PC-9 (cell line): ENCODE measurements around the gene KDM4D. TPM values are rescaled to one million over a fixed set of nuclear protein-coding genes. Genes with fewer than 3 reads are reported as not detected.

Experiments used
- BruUV-seq: library from RNA; stranded (reverse); fragments of 400-500 nt; replicated peaks from 2 replicates; lab custom pipeline; 2021; lab: Mats Ljungman, UMichigan
- CTCF ChIA-PET: fragments of 300-600 bp; sonication (Branson Sonifier 250); formaldehyde crosslinking; loops from one replicate; lab custom pipeline; 2022; ENCODE audit warnings: antibody characterized with exemption; lab: Charles Lee
- POLR2A ChIA-PET: fragments of 300-600 bp; sonication (Branson Sonifier 250); formaldehyde crosslinking; loops from one replicate; lab custom pipeline; 2022; ENCODE audit warnings: antibody characterized with exemption; ENCODE audit not compliant: unreplicated experiment; lab: Charles Lee
- DNase-seq, 2 experiments: peaks; one replicate each; pipeline versions ENCODE4 v3.0.0 to v3.0.0-alpha.2; 2015 to 2022; ENCODE audit warnings: mixed read lengths in 1 of 2
- H2AFZ ChIP-seq: fragments of 200-600 bp; sonication (generic); 2 replicates; pipeline ENCODE4 v1.8.1; 2017; ENCODE audit warnings: antibody characterized with exemption
- H3F3A ChIP-seq: fragments of 200-600 bp; sonication (generic); 2 replicates; pipeline ENCODE4 v1.8.1; 2017; ENCODE audit warnings: antibody characterized with exemption, mild to moderate bottlenecking, low read depth; ENCODE audit not compliant: insufficient read depth
- H3K27ac ChIP-seq: fragments of 200-600 bp; sonication (generic); 2 replicates; pipeline ENCODE4 v1.6.1; 2016; ENCODE audit warnings: mixed run types
- H3K27me3 ChIP-seq: fragments of 200-600 bp; sonication (generic); 2 replicates; pipeline ENCODE4 v1.6.1; 2016; ENCODE audit warnings: low read depth, mixed run types; ENCODE audit not compliant: insufficient read depth
- H3K36me3 ChIP-seq: fragments of 200-600 bp; sonication (generic); 2 replicates; pipeline ENCODE4 v1.6.1; 2016; ENCODE audit warnings: low read depth, mixed run types
- H3K4me1 ChIP-seq: fragments of 200-600 bp; sonication (generic); replicated peaks from 2 replicates; pipeline ENCODE4 v1.6.1; 2016; ENCODE audit warnings: mixed run types; ENCODE audit not compliant: insufficient read depth
- H3K4me2 ChIP-seq: fragments of 200-600 bp; sonication (generic); 2 replicates; pipeline ENCODE4 v1.6.1; 2017; ENCODE audit warnings: mixed run types
- H3K4me3 ChIP-seq: fragments of 200-600 bp; sonication (generic); 2 replicates; pipeline ENCODE4 v1.6.1; 2016; ENCODE audit warnings: mixed run types
- H3K79me2 ChIP-seq: fragments of 200-600 bp; sonication (generic); 2 replicates; pipeline ENCODE4 v1.6.1; 2017; ENCODE audit warnings: low read depth, mixed run types
- H3K9me2 ChIP-seq: fragments of 200-600 bp; sonication (generic); 2 replicates; pipeline ENCODE4 v1.8.1; 2017; ENCODE audit warnings: mild to moderate bottlenecking; ENCODE audit not compliant: insufficient read depth
- H3K9me3 ChIP-seq: fragments of 200-600 bp; sonication (generic); 2 replicates; pipeline ENCODE4 v1.8.1; 2016; ENCODE audit warnings: low read depth; ENCODE audit not compliant: insufficient read depth
- H4K20me1 ChIP-seq: fragments of 200-600 bp; sonication (generic); 2 replicates; pipeline ENCODE4 v1.8.1; 2017; ENCODE audit not compliant: insufficient read depth
- EZH2 ChIP-seq: fragments of 200-600 bp; sonication (generic); IDR thresholded peaks from 2 replicates; pipeline ENCODE4 v1.8.0; 2017; ENCODE audit warnings: antibody characterized with exemption, low read depth
- intact Hi-C: fragments of 100-400 bp; cut with micrococcal nuclease; formaldehyde crosslinking; loops from one replicate; pipeline ENCODE4 v1.10.0; 2022; ENCODE audit not compliant: unreplicated experiment
- total RNA-seq: library from RNA; stranded (reverse); gene quantifications from 2 replicates; pipeline ENCODE4 v1.2.3, GENCODE V29; 2021
- TF ChIP-seq, protein P1 (sequence below): fragments of 200-600 bp; sonication (generic); conservative IDR thresholded peaks from 2 replicates; pipeline ENCODE4 v1.6.1; 2017; ENCODE audit warnings: mixed run types, antibody characterized with exemption, mild to moderate bottlenecking, moderate library complexity

KDM4D gene
- total RNA-seq, 1 experiment from 2014 or later: 0.85 TPM

GRCh38 chr11:94933223-94934130 lies 40.0 kb upstream of the KDM4D start:
- Histone ChIP-seq H3K27me3 (no peaks in the 10 kb centered on the region), H3K27ac (no peak overlapping the region), H3K9me3 (no peaks in the 10 kb centered on the region), H3F3A (peaks cover 7% of the 10 kb centered on the region; the same call in 1 of the 2 replicates), H3K4me1 (no peaks in the 10 kb centered on the region), H3K79me2 (no peaks in the 10 kb centered on the region), H3K36me3 (no peaks in the 10 kb centered on the region), H4K20me1 (no peaks in the 10 kb centered on the region), H3K4me3 (no peak overlapping the region), H2AFZ (no peak overlapping the region), H3K9me2 (no peaks in the 10 kb centered on the region), H3K4me2 (no peak overlapping the region)
- no TSS peak for BruUV-seq
- intact Hi-C loops: no loop called here
- DNase-seq: peak in 1 of 2 experiments; percentile 50
- CTCF ChIA-PET: no interaction called here
- TF ChIP-seq, protein P1, sequence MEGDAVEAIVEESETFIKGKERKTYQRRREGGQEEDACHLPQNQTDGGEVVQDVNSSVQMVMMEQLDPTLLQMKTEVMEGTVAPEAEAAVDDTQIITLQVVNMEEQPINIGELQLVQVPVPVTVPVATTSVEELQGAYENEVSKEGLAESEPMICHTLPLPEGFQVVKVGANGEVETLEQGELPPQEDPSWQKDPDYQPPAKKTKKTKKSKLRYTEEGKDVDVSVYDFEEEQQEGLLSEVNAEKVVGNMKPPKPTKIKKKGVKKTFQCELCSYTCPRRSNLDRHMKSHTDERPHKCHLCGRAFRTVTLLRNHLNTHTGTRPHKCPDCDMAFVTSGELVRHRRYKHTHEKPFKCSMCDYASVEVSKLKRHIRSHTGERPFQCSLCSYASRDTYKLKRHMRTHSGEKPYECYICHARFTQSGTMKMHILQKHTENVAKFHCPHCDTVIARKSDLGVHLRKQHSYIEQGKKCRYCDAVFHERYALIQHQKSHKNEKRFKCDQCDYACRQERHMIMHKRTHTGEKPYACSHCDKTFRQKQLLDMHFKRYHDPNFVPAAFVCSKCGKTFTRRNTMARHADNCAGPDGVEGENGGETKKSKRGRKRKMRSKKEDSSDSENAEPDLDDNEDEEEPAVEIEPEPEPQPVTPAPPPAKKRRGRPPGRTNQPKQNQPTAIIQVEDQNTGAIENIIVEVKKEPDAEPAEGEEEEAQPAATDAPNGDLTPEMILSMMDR: no peak
- no peak for TF ChIP-seq EZH2
- POLR2A ChIA-PET: no interaction called here

- no peak for TF ChIP-seq EZH2
- TF ChIP-seq, protein P1: no peak
- DNase-seq: no peak
- Histone ChIP-seq H3K27me3 (no peaks in the 10 kb centered on the region), H3K4me1 (no peaks in the 10 kb centered on the region), H3K4me3 (no peak overlapping the region), H4K20me1 (no peaks in the 10 kb centered on the region), H3K9me2 (no peaks in the 10 kb centered on the region), H2AFZ (no peak overlapping the region), H3K79me2 (no peaks in the 10 kb centered on the region), H3K4me2 (no peak overlapping the region), H3K27ac (no peak overlapping the region), H3K36me3 (no peaks in the 10 kb centered on the region), H3K9me3 (no peaks in the 10 kb centered on the region), H3F3A (peaks cover 7% of the 10 kb centered on the region; the same call in 1 of the 2 replicates)
- BruUV-seq: no TSS peak
- intact Hi-C loops: no loop called here
- ChIA-PET CTCF (no interaction called here), POLR2A (no interaction called here)
Measured at GRCh38 chr11:94934362-94934761, 39.1 kb upstream of the KDM4D start.

DNA sequence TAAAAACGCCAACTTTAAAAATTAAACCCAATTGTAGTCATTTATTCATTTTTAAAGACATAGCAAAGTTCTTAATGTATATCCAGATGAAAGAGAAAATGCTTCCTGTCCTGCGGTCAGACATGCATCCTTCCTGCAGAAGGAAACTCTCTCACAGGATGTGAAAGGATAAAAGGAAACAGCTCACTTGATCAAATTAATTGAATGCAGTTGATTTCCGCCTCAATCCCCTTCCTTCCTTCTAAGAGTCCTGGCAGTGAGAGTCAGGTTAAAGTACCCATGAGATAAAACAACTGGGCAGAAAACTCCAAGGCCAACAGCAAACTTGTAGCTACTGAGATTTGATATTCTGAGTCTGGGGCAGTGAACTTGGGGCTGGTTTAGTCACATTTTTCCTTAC lies 38.7 kb upstream of the KDM4D start:
- Histone ChIP-seq H3K79me2 (no peaks in the 10 kb centered on the region), H4K20me1 (no peaks in the 10 kb centered on the region), H3F3A (peaks cover 7% of the 10 kb centered on the region; the same call in 1 of the 2 replicates), H2AFZ (no peak overlapping the region), H3K4me3 (no peak overlapping the region), H3K4me1 (no peaks in the 10 kb centered on the region), H3K36me3 (no peaks in the 10 kb centered on the region), H3K9me3 (no peaks in the 10 kb centered on the region), H3K27me3 (no peaks in the 10 kb centered on the region), H3K4me2 (no peak overlapping the region), H3K9me2 (no peaks in the 10 kb centered on the region), H3K27ac (no peak overlapping the region)
- no peak for TF ChIP-seq EZH2
- TF ChIP-seq, protein P1: no peak
- intact Hi-C loops: no loop called here
- ChIA-PET CTCF (interaction anchor here (0.6 kb wide), 1 partner anchor 311 kb away, joined by 3 read pairs; no protein-coding TSS in a partner anchor), POLR2A (no interaction called here)
- DNase-seq: no peak
- BruUV-seq: no TSS peak
